Measurements from ENCODE around the gene EFR3B.
"Not testable (repeated sequence)": the region's sequence is repeated elsewhere in the genome, so short reads cannot be mapped to it uniquely, and the experiment has no call there.

Gene EFR3B, protein sequence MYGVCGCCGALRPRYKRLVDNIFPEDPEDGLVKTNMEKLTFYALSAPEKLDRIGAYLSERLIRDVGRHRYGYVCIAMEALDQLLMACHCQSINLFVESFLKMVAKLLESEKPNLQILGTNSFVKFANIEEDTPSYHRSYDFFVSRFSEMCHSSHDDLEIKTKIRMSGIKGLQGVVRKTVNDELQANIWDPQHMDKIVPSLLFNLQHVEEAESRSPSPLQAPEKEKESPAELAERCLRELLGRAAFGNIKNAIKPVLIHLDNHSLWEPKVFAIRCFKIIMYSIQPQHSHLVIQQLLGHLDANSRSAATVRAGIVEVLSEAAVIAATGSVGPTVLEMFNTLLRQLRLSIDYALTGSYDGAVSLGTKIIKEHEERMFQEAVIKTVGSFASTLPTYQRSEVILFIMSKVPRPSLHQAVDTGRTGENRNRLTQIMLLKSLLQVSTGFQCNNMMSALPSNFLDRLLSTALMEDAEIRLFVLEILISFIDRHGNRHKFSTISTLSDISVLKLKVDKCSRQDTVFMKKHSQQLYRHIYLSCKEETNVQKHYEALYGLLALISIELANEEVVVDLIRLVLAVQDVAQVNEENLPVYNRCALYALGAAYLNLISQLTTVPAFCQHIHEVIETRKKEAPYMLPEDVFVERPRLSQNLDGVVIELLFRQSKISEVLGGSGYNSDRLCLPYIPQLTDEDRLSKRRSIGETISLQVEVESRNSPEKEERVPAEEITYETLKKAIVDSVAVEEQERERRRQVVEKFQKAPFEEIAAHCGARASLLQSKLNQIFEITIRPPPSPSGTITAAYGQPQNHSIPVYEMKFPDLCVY

DNA sequence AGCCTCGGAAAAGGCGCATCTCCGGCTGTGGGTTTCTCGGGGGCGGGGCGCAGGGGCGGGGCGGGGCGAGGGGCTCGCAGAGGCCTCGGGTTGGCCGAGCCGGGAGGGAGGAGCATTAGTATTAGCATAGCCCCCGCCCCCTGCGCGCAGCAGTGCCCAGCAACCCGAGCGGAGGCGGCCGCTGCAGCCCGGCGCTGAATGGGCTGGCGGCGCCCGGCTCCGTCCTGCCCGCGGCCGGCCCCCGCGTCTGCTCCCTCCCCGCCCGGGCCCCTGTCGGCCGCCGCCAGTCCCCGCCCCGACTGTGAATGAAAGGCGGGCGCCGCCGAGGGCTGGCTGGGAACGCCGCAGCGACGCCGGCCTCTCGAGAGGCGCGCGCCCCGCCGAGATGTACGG, at the start of gene EFR3B:
TSS of gene EFR3B (plus strand) at position 149 of the 393 bp plus-strand sequence. CDS start at position 386, 237 bp downstream.
- DNase-seq (ENCODE audit: low spot score), result peak; percentile 99
- TF ChIP-seq, protein P1, sequence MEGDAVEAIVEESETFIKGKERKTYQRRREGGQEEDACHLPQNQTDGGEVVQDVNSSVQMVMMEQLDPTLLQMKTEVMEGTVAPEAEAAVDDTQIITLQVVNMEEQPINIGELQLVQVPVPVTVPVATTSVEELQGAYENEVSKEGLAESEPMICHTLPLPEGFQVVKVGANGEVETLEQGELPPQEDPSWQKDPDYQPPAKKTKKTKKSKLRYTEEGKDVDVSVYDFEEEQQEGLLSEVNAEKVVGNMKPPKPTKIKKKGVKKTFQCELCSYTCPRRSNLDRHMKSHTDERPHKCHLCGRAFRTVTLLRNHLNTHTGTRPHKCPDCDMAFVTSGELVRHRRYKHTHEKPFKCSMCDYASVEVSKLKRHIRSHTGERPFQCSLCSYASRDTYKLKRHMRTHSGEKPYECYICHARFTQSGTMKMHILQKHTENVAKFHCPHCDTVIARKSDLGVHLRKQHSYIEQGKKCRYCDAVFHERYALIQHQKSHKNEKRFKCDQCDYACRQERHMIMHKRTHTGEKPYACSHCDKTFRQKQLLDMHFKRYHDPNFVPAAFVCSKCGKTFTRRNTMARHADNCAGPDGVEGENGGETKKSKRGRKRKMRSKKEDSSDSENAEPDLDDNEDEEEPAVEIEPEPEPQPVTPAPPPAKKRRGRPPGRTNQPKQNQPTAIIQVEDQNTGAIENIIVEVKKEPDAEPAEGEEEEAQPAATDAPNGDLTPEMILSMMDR (IDR thresholded peaks at IDR 0.05; ENCODE audit: extremely low read depth, missing control alignments), result no peak

DNA sequence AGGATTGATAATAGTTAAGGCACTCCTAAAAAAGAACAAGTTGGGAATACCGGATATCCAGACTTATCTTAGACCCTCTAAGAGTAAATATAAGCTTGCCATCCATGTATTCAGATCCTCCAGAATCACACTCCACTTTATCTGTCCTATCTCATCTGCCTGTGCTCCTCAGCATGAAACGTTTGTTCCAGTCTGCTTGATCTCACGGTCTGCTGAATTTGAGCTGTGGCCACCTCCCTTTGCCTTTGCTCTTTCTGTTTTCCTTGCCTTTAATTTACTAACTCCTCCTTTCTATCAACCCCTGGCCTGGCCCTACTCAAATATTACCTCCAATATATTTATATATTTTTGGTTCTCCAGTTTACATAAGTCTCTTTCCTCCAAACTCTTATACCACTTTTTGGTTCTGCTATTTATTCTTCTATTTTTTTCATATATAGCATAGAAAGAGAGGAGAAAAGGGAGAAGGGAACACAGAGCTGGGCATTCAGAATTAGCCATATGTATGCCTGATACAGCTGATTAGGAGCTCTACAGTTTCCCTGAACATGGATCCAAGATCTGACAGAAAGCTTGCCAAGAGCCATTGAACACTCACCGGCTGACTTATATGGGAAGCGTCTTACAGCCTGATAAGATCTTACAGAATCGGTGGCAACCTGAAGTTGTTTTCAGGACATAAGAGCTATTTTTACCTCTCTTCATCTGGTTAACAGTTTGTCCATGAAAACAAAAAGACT, 48.3 kb upstream of the EFR3B start:
- TF ChIP-seq, protein P1 (IDR thresholded peaks at IDR 0.05; ENCODE audit: extremely low read depth, missing control alignments), result no peak
- no peak for DNase-seq (ENCODE audit: low spot score)

DNA sequence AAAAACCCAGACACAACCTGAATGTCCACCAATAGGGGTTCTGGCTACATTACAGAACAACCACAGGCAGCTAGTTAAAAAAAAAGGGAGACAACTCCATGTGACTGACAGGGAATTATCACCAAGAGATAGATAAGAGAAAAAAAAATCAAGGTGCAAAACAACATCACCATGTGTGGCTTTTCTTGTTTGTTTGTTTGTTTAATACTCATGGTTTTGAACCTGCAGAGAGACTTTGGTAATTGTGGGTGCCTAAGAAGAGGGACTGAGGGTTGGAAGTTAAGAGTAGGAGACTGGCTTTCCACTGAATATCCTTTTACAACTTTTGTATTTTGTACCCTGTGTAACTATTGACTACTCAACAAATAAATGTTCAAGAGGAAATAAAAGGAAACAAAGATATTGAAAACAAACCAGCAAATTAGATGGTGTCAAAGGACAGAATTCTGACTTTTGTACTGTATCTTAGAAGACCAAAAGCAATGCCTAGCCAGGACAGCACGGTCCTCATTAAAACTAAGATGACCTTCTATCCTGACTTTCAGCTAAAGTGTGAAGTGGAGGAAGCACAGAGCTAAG, 47.6 kb upstream of the EFR3B start:
- DNase-seq (ENCODE audit: low spot score), result no peak
- TF ChIP-seq, protein P1 (IDR thresholded peaks at IDR 0.05; ENCODE audit: extremely low read depth, missing control alignments), result no peak

DNA sequence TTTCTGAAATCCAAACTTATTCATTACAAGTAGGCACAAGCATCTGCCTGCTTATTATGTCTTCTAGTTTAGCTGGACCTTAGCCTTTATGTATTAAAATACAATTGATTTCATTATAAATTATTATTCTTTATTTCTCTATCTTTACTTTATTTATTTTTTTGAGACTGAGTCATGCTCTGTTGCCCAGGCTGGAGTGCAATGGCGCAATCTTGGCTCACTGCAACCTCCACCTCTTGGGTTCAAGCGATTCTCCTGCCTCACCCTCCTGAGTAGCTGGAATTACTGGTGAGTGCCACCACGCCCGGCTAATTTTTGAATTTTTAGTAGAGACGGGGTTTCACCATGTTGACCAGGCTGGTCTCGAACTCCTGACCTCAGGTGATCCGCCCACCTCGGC, 42.8 kb upstream of the EFR3B start:
- DNase-seq (ENCODE audit: low spot score), result not testable (repeated sequence)

DNA sequence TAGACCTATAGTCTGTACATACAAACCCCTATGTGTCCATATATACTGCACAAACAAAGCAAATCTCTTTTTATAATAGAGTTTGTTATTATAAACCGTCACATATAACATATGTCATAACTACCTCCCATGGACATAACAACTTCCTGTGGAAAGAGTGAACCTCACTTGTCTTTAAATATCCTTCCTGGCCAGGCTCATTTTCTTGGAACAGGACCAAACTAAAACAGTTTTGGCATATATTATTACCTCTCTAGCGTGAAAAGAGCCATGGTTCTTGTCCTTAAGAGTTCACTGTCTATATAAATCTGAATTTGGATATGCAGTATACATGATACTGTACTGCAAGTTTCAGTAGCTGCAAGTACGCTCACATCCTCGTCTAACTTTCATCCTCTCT, 41.8 kb upstream of the EFR3B start:
- TF ChIP-seq, protein P1 (IDR thresholded peaks at IDR 0.05; ENCODE audit: extremely low read depth, missing control alignments), result no peak
- no peak for DNase-seq (ENCODE audit: low spot score)

DNA sequence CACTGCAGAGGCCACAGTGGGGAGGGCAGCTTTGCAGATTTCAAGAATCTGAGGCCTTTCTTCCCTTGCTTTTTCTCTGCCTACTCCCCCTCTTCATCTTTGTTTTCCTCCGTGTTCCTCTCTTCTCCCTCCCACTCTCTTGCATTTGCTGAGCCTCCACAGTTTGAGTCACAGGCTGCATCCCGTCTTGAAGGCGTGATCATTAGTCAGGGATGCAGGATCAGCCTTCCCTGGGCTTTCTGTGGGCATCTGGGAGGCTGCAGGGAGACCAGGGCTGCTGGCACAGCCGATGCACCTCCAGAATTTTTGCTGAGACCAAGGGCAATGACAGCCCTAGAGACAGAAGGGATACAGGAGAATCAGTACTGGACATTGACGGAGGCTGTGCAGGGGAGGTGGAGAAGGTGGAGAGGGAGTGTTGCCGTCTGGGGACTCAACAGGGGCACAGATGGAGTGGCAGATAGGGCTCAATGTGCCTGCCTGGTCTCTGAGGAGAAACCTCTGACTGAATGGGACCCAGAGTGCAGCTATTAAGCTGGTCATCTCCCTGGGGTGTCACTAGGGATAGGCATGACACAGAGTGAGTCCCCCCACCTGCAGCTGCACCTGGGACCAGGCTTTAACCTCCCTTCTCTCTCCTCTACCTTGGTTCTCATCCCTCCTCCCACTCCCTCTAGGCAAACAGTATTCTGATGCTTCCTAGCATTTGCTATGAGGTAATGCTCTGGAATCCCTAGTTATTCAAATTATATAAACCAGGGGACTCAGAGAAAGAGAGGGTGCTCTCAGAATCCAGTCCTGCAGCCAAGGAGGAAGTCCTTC, 41.2 kb upstream of the EFR3B start:
- no peak for DNase-seq (ENCODE audit: low spot score)
- TF ChIP-seq, protein P1 (IDR thresholded peaks at IDR 0.05; ENCODE audit: extremely low read depth, missing control alignments), result no peak

DNA sequence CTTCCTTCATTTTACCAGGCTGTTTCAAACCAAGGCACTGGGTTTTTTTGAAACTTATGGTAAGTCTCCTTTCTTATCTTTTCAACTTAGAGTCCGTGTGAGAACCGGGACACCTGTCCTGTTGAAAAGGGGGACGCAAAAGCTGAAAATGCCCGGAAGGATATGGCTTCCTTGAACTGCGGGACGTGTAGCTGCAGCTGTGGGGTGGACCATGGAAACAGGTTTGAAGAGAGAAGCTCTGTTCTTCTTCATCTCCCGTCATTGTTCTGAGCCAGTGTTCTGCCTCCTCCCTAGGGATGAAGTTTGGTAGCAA, 40.6 kb upstream of the EFR3B start:
- TF ChIP-seq, protein P1 (IDR thresholded peaks at IDR 0.05; ENCODE audit: extremely low read depth, missing control alignments), result no peak
- no peak for DNase-seq (ENCODE audit: low spot score)

Data from GM20000 (cell line).